ENCODE data around the gene TMEM179.

TMEM179 gene

DNA sequence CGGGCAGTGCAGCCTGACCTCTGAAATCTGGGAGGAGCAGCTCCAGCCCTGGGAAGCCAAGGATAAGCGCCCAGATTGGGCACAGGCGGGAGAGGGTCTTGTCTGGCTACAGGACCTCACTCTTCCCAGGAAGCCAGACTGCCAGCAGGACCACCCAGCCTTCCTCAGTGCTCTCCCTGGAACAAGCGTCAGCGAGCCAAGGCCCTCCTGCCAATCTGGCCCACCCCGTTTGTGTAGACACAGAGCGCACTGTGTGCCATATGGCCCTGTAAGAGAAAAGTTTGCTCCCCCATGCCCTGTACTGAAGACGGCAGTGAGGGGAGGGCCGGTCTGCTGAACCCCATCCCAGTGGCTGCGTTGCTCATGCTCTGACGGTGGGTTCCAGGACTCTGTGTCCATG lies 26.3 kb downstream of the TMEM179 start:
- TF ChIP-seq, protein P1, sequence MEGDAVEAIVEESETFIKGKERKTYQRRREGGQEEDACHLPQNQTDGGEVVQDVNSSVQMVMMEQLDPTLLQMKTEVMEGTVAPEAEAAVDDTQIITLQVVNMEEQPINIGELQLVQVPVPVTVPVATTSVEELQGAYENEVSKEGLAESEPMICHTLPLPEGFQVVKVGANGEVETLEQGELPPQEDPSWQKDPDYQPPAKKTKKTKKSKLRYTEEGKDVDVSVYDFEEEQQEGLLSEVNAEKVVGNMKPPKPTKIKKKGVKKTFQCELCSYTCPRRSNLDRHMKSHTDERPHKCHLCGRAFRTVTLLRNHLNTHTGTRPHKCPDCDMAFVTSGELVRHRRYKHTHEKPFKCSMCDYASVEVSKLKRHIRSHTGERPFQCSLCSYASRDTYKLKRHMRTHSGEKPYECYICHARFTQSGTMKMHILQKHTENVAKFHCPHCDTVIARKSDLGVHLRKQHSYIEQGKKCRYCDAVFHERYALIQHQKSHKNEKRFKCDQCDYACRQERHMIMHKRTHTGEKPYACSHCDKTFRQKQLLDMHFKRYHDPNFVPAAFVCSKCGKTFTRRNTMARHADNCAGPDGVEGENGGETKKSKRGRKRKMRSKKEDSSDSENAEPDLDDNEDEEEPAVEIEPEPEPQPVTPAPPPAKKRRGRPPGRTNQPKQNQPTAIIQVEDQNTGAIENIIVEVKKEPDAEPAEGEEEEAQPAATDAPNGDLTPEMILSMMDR (IDR thresholded peaks at IDR 0.05; ENCODE audit: control insufficient read depth, insufficient read depth, low read depth, low read length, missing control alignments): no peak
- H3K4me3 ChIP-seq (ENCODE audit: control insufficient read depth, low read depth, low read length): no peak overlapping the region
- no peak for DNase-seq (ENCODE audit: low read depth)

DNA sequence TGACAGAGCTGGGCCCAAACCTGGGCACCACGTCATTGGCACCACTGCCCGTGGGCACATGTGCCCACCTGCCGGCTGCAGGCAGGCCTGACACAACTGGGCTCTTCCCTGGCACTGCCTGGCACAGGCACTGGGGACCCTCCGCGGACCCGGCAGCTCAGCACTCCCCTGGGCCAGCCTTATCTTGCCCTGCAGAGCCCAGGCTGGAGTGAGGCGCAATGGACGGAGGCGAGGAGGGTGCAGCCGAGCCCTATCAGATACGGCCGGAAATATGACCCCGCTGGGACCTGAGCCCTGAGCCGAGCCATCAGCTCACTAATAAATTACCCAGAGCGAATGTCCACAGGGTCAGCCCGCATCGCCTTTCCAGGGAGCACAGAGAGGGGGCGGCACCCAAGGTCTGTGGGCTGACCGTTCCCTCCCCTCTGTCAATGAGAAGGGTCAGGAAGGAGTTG lies 26.7 kb downstream of the TMEM179 start:
- no peak overlapping the region for H3K4me3 ChIP-seq (ENCODE audit: control insufficient read depth, low read depth, low read length)
- no peak for DNase-seq (ENCODE audit: low read depth)
- TF ChIP-seq, protein P1 (IDR thresholded peaks at IDR 0.05; ENCODE audit: control insufficient read depth, insufficient read depth, low read depth, low read length, missing control alignments): no peak

DNA sequence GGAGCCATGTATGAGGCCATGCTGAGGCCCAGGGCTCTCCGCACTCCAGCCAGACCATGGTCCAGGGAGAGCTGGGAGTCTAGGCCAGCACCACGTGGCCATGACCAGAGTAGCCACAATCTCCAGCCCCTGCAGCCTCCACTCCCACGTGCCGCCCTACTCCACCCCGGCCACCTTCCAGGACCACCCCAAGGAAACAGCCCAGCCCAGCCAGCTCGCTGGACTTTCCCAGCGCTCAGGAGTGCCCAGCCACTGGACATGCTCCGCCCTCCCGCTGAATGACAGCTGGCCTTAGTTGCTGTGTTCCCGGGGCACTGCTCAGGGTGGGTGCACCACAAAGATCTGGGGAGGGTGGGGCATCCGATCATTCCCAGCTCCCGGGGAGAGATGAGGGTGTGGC lies 27.1 kb downstream of the TMEM179 start:
- no peak for DNase-seq (ENCODE audit: low read depth)
- TF ChIP-seq, protein P1 (IDR thresholded peaks at IDR 0.05; ENCODE audit: control insufficient read depth, insufficient read depth, low read depth, low read length, missing control alignments): no peak
- H3K4me3 ChIP-seq (ENCODE audit: control insufficient read depth, low read depth, low read length): no peak overlapping the region

DNA sequence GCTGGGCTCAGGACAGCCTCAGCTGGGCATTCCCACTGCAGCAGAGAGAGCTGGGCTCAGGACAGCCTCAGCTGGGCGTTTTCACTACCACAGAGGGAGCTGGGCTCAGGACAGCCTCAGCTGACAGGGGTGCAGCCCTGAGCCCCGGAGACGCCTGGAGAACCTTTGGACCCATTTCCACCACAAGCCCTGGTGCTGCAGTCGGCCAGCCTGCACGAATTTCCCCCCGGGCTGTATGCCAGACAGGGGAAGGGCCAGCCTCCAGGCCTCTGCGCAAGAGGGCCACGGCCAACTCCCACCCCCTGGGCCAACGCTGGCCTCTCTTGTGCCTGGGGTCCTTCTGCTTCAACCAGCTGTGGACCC lies 27.6 kb downstream of the TMEM179 start:
- DNase-seq (ENCODE audit: low read depth): no peak
- H3K4me3 ChIP-seq (ENCODE audit: control insufficient read depth, low read depth, low read length): no peak overlapping the region
- TF ChIP-seq, protein P1 (IDR thresholded peaks at IDR 0.05; ENCODE audit: control insufficient read depth, insufficient read depth, low read depth, low read length, missing control alignments): no peak

DNA sequence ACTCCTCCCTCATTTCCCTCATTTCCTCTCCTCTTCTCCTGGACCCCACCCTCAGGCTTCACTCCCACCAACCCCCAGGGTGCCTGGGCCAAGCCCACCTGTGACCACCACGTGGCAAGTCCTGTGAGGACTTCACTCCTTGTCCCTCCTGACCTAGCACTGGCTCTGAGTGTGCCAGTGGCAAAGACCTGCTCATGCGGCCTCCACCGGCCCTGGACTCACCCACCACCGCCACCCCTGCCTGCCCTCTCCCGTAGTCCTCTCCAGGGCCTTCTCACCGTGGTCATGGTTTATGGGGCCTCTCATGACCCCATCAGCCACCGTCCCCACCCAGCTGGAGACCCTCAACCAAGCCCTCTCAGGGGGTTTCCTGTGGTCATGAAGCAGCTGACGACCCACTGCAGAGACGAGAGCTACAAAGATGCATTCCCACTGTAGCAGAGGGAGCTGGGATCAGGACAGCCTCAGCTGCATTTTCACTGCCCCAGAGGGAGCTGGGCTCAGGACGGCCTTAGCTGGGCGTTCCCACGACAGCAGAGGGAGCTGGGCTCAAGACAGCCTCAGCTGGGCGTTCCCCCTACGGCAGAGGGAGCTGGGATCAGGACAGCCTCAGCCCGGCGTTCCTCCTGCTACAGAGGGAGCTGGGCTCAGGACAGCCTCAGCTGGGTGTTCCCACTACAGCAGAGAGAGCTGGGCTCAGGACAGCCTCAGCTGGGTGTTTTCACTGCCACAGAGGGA lies 28.2 kb downstream of the TMEM179 start:
- TF ChIP-seq, protein P1 (IDR thresholded peaks at IDR 0.05; ENCODE audit: control insufficient read depth, insufficient read depth, low read depth, low read length, missing control alignments): no peak
- no peak for DNase-seq (ENCODE audit: low read depth)
- no peak overlapping the region for H3K4me3 ChIP-seq (ENCODE audit: control insufficient read depth, low read depth, low read length)

DNA sequence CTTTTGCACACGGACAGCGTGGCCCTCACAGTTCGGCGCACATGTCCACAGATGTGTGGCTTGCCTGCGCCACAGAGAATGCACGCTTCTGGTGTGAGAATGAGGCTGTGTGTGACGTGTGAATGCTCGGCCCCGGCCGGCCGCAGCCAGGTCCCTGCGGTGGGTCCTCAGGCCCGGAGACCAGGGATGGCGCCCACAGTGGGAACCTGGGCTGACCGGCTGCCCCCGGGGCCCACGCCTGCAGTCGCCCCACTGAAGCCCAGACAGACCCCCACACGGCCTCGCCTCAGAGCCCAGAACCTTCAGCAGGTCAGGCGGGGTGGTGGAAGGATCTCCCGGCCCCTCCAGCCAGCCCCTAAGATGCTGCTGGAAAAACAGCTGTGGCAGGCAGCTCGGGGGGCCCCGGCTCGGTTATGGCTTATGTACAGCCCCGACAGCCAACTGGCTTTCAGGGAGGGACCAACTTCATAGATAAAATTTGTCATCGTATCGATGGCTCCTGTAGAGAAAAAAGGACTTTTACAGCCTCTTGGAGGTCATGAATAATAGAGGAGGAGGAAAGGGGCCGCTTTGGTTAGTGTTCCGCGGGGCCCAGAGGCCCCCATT lies 29.5 kb downstream of the TMEM179 start:
- DNase-seq (ENCODE audit: low read depth): no peak
- TF ChIP-seq, protein P1 (IDR thresholded peaks at IDR 0.05; ENCODE audit: control insufficient read depth, insufficient read depth, low read depth, low read length, missing control alignments): no peak
- H3K4me3 ChIP-seq (ENCODE audit: control insufficient read depth, low read depth, low read length): no peak overlapping the region

Measured in AG09309 (cell line).